Right renal pelvis (tissue), 4 donors: Measurements from ENCODE around the gene PDSS2. TPM values are rescaled to one million over a fixed set of nuclear protein-coding genes. Genes with fewer than 3 reads are reported as not detected.
A peak's percentile ranks its signal among the peaks of the same experiment; 100 is the strongest.
"Not testable (repeated sequence)": the region's sequence is repeated elsewhere in the genome, so short reads cannot be mapped to it uniquely, and the experiment has no call there.

Experiments used
- DNase-seq, 4 donors: peaks; one replicate each; pipeline ENCODE4 v3.0.0-alpha.2; 2013; ENCODE audit warnings: low read depth in 4 of 4, low spot score in 3 of 4, missing footprints in 1 of 4
- polyA plus RNA-seq, 4 donors: library from polyadenylated mRNA; unstranded; fragments of 120-200 nt; gene quantifications; one replicate each; pipeline ENCODE4 v1.2.1, GENCODE V29; 2013; ENCODE audit not compliant: insufficient read length in 4 of 4

PDSS2 gene
- polyA plus RNA-seq, 4 donors = 18.6 to 21.1 (median 20.3) TPM

DNA sequence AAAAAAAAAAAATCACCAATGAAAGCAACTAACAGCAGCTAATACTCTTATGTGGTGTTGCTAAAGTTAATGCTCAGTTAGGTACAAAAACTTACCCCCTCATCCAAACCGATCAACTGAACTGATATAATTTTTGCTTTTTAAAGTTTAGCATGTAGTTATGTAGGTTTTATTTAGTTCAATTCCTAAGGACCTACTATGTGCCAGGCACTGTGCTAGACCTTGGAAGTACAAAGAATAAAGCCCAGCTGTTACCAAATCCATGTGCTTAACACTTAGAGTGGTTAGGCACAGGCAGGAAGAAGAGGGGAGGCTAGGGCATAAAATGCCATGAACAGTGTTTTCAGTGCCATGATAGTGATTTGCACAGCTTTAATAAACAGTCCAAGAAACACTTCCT is 85.1 kb downstream of the PDSS2 start:
- no peak for DNase-seq

DNA sequence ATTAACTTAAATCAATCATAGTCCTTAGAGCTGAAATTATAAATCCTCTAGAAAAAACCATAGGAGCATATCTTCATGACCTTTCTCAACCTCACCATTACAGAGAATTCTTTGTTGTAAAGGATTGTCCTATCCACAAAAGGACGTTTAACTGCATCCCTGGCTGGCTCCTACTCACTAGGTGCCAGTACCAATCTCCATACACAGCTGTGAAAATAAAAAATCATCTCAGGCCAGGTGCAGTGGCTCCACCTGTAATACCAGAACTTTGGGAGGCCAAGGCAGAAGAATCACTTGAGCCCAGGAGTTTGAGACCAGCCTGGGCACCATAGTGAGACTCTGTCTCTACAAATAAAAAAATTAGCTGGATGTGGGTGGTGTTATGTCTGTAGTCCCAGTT is 89.9 kb downstream of the PDSS2 start:
- no peak for DNase-seq

DNA sequence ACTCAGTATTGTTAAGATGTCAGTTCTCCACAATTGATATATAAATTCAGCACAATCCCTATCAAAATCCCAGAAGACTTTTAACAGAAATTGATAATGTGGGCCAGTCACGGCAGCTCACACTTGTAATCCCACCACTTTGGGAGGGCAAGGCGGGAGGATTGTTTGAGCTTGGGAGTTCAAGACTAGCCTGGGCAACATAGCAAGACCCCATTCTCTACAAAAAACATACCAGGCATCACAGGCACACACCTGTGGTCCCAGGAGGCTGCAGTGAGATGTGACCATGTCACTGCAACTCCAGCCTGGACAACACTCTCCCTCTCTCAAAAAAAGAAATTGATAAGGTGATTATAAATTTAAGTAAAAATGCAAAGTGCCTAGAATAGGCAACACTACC is 90.9 kb downstream of the PDSS2 start:
- no peak for DNase-seq

DNA sequence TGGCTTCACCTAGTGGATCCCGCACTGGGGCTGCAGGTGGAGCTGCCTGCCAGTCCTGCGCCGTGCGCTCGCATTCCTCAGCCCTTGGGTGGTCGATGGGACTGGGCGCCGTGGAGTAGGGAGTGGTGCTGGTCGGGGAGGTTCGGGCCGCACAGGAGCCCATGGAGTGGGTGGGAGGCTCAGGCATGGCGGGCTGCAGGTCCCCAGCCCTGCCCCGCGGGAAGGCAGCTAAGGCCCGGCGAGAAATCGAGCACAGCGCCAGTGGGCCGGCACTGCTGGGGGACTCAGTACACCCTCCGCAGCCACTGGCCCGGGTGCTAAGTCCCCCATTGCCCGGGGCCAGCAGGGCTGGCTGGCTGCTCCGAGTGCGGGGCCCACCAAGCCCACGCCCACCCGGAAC is 95.2 kb downstream of the PDSS2 start:
- not testable (repeated sequence) for DNase-seq

DNA sequence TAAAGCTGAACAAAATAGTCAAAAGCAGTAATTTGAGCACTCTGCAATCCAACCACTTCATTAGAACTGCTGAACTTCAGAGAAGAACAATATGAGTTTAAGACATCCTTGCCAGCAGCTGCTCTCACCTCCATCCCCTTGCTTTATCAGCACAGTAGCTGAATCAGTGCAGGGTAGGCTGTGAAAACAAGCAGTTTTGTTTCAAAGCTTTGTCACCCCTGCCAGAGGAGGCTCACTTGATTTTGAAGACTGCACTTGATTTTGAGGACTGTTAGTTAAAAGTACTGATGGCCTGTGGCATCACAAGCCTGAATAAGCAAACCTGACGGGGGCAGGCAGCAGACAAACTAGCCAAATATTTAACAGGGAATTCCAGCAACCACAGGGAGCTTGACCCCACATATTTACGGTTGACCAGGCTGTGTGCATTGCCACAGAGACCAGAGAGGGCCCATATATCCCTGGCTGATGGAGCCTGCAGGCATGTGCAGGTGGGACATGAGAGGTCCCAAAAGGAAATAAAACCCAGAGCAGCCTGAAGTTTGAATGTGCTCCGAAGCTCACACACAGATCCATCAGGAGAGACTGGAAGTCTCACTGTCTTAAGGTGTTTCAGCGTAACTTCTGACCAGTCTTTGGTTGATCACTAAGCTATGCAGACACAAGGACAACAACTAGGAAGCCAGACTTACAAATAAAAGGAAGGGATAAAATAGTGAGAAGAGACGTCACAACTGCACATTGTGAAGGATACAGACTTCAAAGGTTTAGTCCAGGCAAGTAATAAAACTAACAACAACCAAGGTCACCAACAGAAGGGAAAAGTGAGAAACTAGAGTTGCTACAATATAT is 97.4 kb downstream of the PDSS2 start:
- DNase-seq = peak in 1 of 4 donors; percentile 12

DNA sequence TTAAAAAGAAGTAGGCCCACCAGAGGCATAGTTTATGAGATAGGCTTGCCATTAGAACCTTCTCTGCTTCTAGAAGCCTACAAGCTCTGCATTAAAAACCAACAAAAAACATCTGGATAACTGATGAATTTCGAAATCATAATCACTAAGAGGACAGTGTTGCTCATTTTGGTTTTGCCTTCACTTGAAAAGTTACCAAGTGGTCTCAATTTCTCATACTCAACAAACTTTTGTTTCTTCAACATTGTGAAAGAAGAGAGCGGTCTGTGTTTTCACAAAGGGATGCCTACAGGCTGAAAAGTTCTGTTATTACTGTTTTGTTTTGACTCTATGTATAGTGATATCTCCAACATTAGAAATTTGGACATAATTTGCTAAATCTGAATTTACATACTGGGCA is 98.9 kb downstream of the PDSS2 start:
- DNase-seq = no peak

DNA sequence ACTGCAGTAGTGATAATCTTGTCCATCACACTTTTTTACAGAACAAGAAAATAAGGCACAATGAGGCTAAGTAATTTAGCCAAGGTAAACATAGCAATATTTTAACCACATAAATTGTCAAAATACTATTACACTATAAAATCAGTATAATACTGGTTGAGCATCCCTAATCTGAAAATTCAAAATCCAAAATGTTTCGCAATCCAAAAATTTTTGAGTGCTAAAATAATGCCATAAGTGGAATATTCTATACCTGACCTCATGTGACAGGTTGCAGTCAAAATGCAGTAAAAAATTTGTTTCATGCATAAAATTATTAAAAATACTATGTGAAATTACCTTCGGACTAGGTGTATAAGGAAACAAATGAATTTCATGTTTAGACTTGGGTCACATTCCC is 101.5 kb downstream of the PDSS2 start:
- DNase-seq = no peak

DNA sequence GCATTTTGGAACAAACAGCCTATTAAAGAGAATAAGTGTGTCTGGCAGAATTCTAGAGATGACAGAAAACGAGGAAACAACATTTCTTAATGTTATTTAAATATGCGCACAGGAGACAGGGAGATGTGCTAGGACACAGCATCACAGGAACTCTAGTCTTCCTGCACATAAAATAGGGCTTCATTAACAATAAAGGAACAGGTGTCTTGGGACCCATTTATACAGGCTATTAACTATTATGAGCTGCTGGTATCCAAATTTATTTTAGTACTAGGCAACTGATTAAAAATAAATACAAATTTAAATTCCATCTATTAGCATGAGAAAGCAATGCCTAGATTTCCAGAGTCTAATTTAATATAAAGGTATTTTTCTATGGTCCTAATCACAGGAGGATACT is 102.3 kb downstream of the PDSS2 start:
- no peak for DNase-seq

DNA sequence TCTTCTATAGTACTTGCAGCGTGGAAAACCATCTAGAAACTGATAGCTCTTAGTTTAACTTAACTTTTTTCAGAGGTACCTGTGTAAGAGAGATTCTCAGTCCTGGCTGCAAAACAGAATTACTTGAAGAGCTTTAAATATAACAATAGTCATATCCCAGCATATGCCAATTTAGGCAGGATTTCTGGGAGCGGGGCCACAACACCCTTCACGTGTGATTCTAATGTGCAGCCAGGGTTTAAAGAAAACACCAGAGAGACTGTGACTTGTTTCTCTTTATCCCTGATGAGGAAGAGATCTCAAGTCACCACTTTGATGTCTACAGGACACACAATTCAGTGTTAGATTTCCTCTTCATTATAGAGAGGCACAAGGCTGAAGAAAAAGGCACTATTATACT is 103.7 kb downstream of the PDSS2 start:
- DNase-seq = no peak

DNA sequence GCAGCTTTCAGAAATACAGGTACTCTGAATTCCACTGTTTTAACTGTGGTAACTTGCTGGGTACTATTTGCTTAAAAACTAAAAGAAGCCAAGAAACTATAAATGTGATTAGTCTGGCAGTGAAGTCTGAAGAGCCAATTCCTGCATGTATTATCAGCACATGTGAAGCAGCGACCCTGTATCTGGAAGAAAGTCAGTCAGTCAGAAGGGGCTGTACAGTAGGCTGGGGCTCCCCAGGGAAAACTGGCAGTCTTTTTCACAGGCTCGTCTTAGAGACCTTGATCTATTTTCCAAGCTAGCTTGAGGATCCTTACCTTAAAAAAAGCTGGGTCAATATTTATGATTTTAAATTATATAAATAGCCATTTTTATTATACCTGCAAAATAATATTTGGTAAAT is 104.9 kb downstream of the PDSS2 start:
- DNase-seq = no peak

DNA sequence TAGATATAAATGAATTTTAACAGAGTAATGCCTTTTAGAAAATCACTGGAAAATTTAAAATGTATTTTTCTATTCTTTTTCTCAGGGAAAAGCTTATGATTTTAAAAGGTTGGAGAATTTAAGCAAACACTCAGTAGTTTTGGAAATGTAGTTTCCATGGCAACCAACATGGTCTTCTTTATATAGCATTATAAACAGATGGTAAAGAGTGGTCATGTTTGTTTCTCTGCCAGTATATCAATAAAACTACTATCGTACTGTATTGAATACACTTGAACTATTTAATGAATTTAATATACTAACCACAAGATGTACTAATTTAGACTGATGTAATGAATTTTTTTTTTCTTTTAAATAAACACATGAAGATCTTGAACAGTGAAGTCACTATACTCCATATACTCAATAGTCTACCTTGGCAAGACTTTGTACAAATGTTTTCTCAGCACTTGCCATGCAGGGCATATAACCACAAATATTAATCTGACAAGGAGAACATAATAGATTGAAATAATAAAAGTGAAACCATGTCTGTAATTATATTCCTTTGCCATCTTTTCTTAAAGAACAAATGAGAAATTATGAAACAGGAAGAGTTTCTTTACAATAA is 105.5 kb downstream of the PDSS2 start:
- no peak for DNase-seq

DNA sequence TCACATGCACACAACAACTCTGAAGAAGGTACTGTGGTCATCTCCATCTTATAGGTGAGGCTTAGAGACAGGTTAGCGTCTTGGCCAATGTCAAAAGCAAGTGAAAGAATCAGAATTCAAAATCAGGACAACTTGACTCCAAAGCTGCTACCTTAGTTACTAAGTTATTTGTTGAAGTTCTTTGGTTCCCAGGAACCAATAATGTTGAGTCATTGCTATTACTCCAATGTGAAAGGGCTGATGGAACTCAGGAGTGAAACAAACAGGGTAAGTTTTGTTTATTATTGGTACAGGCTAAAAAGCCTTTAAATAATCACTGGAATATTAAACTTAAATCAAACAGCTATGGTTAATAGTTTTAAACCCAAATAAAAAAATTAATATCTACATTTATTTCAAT is 111.1 kb downstream of the PDSS2 start:
- DNase-seq = no peak

DNA sequence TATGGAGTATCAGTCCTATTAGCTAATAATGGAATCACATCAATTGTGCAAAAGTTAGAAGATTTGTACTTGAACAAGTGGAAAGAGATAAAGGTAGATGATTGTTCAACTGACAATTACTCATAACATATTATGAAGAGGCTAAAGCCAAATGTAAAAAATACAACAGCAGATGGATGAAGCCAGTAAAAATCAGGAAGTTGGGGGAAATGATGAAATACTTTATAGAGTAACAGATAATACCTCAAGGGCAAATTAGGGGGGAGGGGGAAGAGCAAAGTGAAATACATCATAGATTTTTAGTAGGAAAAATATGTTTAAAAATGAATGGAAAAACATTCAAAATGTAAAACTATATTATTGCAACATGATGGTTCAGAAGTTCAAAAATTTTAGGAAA is 114.0 kb downstream of the PDSS2 start:
- no peak for DNase-seq

DNA sequence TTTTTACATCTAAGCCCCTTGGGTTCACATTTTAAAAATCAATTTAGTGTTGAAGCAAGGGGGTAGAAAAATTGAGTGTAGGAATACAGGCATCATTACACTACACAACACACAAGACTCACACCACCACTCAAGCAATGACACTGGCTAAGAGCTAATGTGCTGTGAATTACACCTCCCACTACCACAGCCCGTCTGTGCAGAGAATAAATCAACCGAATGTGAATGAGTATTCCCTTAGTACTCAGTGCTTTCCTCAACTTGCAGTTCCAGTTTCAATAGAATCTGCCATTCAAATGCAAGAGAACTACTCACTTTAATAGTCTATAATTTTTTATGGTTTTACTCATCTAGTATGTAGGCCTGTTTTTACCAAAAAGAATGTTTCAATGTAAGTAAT is 114.4 kb downstream of the PDSS2 start:
- DNase-seq = no peak

DNA sequence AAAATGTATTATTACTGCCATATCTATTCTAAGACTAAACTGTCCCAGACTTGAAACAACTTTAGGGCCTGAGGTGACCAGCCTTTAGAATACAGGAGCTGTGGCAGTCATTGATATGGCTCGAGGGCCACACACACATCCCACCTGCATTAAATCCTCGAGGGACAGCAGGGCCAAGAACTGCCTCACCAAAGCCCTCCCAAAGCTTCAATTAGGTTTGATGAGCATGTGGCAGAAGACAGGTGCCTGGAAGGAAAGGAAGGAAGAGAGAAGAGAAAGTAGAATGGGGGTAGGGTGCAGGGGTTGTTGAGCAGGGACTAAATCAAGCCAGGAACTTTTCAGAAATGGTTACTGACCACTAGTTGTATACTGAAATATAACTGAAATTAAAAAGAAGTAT is 115.0 kb downstream of the PDSS2 start:
- DNase-seq = no peak

DNA sequence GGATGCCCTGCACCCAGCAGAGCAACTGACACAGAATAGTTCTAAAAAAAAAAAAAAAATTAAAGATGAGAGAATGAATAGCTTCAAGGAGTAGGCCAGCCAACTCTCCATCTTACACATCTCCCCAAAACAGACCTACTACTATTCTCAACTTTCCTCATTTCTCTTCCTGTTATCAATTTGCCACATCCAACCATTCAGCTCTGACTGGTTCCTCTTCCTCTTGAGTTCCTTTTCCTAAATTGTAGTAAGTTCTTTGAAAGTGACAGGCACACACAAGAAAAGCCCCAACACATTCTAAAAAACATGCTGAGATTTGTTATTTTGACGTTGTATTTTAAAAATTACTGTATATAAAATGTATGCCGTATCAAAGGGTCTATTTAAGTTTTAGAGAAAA is 117.2 kb downstream of the PDSS2 start:
- no peak for DNase-seq

DNA sequence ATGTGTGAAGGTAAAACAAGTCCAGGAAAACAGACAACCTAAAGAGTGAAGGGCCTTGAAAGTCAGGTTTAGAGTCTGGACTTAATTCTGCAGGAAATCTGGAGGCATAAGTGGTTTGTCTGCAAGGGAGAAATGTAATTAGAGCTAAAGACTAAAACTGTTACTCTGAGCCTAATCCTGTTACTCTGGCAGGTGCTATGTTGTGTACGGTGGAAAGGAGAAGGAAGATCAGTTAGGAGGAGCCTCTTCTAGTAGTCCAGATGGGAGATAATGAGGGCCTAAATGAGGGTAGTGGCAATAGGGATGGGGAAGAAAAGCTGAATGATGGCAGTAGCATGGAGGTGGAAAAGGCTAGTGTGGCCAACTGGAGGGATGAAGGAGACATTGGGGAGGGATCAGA is 118.5 kb downstream of the PDSS2 start:
- DNase-seq = no peak

DNA sequence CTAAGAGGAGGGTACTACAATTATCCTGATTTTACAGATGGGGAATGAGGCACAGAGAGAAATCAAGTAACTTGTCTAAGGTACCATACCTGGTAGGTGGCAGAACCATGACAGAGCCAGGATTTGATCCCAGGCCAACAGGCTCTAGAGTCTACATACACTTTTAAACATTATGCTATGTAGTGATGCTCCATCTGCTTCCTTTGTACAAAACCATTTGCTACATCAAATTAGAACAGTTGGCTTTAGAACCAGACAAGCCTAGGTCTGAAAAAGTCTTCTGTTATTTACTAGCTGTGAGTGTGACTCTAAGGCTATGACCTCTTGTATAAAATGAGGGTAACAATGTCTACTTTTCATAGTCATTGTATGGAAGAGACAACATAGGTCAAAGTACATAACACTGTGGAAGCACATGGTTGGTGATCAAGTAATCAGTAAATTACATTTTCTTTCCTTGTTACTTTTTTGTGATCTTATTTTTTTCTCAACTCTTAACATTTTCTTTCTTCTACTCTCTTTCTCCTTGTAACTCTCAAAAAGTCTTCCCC is 122.1 kb downstream of the PDSS2 start:
- DNase-seq = no peak

DNA sequence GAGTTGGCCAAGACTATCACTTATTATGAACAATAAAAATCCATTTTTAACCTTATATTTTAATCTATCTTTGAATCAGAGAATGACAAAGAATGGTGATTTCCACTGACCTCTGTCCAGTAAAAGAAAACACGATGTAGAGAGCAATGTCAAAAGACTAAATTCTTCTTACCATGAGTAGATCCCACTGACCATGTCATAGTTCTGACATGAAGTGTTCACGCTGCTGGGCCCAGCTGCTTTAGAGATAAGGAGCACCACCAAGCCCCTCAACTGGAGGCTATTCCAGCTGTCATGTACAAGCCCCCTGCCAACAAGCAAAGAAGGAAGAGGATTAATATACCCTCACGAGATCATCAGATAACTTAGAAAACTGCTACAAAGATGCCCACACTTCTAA is 125.3 kb downstream of the PDSS2 start:
- DNase-seq = no peak

DNA sequence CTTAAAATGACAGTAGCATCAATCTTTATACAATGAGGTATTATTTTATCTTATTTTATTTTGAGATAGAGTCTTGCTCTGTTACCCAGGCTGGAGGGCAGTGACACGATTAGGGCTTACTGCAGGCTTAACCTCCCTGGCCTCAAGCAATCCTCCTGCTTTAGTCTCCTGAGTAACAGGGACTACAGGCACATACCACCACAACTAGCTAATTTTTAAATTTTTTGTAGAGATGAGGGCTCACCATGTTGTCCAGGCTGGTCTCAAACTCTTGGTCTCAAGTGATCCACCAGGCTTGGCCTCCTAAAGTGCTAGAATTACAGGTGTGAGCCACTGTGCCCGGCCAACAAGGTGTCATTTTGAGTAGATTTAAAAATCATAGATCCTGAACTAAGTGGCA is 125.9 kb downstream of the PDSS2 start:
- DNase-seq = no peak

DNA sequence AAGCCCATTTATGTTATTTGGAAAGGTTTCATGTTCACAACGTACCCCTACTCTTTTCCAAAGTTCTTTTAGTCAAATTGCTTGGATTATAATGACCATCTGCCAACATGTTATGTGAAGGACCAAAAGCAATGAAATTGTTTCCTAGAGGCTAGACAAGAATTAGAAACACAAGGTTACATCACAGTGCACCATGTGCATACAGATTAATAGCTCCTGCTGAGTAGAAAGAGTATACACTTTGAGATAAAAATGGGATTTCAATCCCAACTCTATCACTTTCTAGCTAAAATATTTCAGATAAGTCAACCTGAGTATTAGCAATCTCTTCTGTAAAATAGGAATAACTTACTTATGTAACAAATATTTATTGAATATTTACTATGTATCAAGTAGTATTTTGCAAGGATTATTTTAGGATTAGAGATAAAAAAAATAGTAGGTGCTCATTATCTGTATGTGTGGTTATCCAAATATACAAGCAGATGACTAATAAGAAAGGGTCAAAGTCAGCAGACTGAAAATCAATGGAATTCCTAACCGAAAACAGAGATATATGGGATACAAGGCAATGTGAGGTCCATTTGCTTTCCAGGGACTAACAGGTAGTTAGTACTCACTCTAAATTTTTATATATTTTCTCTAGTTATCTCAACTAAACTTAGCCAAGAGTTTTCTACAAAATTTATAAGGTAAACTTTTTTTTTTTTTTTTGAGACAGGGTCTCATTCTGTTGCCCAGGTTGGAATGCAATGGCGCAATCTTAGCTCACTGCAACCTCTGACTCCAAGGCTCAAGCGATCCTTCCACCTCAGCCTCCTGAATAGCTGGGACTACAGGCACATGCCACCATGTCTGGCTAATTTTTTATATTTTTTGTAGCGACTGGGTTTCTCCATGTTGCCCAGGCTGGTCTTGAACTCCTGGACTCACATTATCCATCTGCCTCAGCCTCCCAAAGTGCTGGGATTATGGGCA is 127.7 kb downstream of the PDSS2 start:
- no peak for DNase-seq
